A673 (cell line): ENCODE measurements around the gene PSME3IP1.

Source experiments
- EZH2 ChIP-seq: fragments of 200-600 bp; sonication (generic); IDR thresholded peaks from 2 replicates; pipeline ENCODE4 v1.6.1; 2017; ENCODE audit warnings: borderline replicate concordance, low read depth, mild to moderate bottlenecking, mixed read lengths, antibody characterized with exemption, low read length; ENCODE audit not compliant: poor library complexity, severe bottlenecking
- TF ChIP-seq, protein P1 (sequence below): fragments of 300-800, 200-600 bp; sonication (generic); conservative IDR thresholded peaks from 2 replicates; pipeline ENCODE4 v1.5.1; 2017; ENCODE audit warnings: low read depth, mild to moderate bottlenecking, antibody characterized with exemption, low read length, moderate library complexity, mixed read lengths

DNA sequence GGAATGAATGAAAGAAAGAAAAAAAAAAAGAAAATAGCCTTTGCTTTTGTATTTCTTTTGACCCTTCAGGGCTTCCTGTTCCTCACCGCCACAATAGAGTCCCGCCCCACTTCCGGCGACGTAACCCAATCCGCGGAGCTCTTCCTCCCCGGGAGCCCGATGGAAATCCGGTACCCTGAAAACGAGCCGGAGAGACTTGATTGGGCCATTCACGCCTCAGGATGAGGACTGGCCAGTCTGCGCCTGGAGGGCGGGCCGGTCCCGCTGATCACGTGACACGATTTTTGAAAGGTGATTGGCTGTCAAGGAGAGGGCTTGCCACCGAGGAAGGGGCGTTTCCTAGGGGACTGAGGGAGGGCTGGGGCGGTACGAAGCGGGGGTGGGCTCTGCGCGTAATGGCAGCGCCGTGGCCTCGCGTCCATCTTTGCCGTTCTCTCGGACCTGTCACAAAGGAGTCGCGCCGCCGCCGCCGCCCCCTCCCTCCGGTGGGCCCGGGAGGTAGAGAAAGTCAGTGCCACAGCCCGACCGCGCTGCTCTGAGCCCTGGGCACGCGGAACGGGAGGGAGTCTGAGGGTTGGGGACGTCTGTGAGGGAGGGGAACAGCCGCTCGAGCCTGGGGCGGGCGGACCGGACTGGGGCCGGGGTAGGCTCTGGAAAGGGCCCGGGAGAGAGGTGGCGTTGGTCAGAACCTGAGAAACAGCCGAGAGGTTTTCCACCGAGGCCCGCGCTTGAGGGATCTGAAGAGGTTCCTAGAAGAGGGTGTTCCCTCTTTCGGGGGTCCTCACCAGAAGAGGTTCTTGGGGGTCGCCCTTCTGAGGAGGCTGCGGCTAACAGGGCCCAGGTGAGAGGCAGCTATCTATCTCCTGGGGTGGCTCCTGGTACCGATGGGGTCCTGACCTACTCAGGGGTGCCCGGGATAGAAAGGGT lies at the start of gene PSME3IP1, which contains the start of gene RSPRY1:
- TF ChIP-seq, protein P1, sequence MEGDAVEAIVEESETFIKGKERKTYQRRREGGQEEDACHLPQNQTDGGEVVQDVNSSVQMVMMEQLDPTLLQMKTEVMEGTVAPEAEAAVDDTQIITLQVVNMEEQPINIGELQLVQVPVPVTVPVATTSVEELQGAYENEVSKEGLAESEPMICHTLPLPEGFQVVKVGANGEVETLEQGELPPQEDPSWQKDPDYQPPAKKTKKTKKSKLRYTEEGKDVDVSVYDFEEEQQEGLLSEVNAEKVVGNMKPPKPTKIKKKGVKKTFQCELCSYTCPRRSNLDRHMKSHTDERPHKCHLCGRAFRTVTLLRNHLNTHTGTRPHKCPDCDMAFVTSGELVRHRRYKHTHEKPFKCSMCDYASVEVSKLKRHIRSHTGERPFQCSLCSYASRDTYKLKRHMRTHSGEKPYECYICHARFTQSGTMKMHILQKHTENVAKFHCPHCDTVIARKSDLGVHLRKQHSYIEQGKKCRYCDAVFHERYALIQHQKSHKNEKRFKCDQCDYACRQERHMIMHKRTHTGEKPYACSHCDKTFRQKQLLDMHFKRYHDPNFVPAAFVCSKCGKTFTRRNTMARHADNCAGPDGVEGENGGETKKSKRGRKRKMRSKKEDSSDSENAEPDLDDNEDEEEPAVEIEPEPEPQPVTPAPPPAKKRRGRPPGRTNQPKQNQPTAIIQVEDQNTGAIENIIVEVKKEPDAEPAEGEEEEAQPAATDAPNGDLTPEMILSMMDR: no peak
- no peak for TF ChIP-seq EZH2
